Fibroblast of the aortic adventitia (primary cell): ENCODE measurements around the gene OR8K3. TPM values are rescaled to one million over a fixed set of nuclear protein-coding genes. Genes with fewer than 3 reads are reported as not detected.

ENCODE experiments used
- DNase-seq: peaks from one replicate; pipeline ENCODE4 v3.0.0-alpha.2; 2010; ENCODE audit warnings: low read depth
- H3K4me3 ChIP-seq: 2 replicates; pipeline ENCODE4 v1.5.1; 2011; ENCODE audit warnings: low read depth, mild to moderate bottlenecking, control low read depth, low read length, moderate library complexity
- CTCF ChIP-seq: IDR thresholded peaks from 2 replicates; pipeline ENCODE4 v1.5.1; 2011; ENCODE audit warnings: mild to moderate bottlenecking, low read length, control low read depth, inconsistent platforms; ENCODE audit not compliant: insufficient read depth
- total RNA-seq: library from RNA; depleted of rRNA; stranded (reverse); fragments of >200 nt; gene quantifications from 2 replicates; pipeline ENCODE4 v1.2.3, GENCODE V29; 2012; ENCODE audit warnings: low replicate concordance

Gene OR8K3
- total RNA-seq, result not detected in 2 replicates

GRCh38 chr11:56314844-56315243, at the start of gene OR8K3:
TSS of gene OR8K3 (plus strand) at chr11:56315144. CDS start at chr11:56318307, 3,163 bp downstream.
- H3K4me3 ChIP-seq, result no peak within 1 kb of the TSS
- no peak for DNase-seq
- no peak for TF ChIP-seq CTCF

- TF ChIP-seq CTCF, result no peak
- DNase-seq, result no peak
- no peak overlapping the region for H3K4me3 ChIP-seq
Observed at GRCh38 chr11:56271092-56271491, 43.9 kb upstream of the OR8K3 start.

- no peak for TF ChIP-seq CTCF
- no peak within 1 kb of the TSS for H3K4me3 ChIP-seq
- no peak for DNase-seq
Observed at GRCh38 chr11:56273854-56274253, 41.1 kb upstream of the OR8K3 start, which contains the start of gene OR5T1. TSS of gene OR5T1 (plus strand) at chr11:56274154. CDS start at chr11:56275639, 1,485 bp downstream.

- no peak within 1 kb of the TSS for H3K4me3 ChIP-seq
- DNase-seq, result no peak
- TF ChIP-seq CTCF, result no peak
Observed at GRCh38 chr11:56292154-56292553, 22.8 kb upstream of the OR8K3 start, which contains the start of gene OR8H1. TSS of gene OR8H1 (minus strand) at chr11:56292254. CDS start at chr11:56291062, 1,192 bp downstream.

GRCh38 chr11:56296898-56297297, 18.0 kb upstream of the OR8K3 start:
- DNase-seq, result no peak
- TF ChIP-seq CTCF, result no peak
- no peak overlapping the region for H3K4me3 ChIP-seq

- H3K4me3 ChIP-seq, result no peak overlapping the region
- no peak for TF ChIP-seq CTCF
- no peak for DNase-seq
Observed at GRCh38 chr11:56307836-56308235, 7.1 kb upstream of the OR8K3 start.
